Suprapubic skin (tissue), 4 donors: ENCODE results near the gene PNP. TPM values are rescaled to one million over a fixed set of nuclear protein-coding genes. Genes with fewer than 3 reads are reported as not detected.

Experiments used
- DNase-seq, 2 donors: peaks; one replicate each; pipeline ENCODE4 v3.0.0-alpha.2; 2019; ENCODE audit warnings: low spot score in 2 of 2
- H3K27ac ChIP-seq: fragments of 200-600 bp; sonication (generic); one replicate; pipeline ENCODE4 v1.5.1; 2019
- H3K27me3 ChIP-seq: fragments of 200-600 bp; sonication (generic); one replicate; pipeline ENCODE4 v1.5.1; 2019
- H3K36me3 ChIP-seq: fragments of 200-600 bp; sonication (generic); one replicate; pipeline ENCODE4 v1.5.1; 2019
- H3K4me1 ChIP-seq: fragments of 200-600 bp; sonication (generic); one replicate; pipeline ENCODE4 v1.5.1; 2019
- H3K4me3 ChIP-seq: fragments of 200-600 bp; sonication (generic); one replicate; pipeline ENCODE4 v1.5.1; 2019; ENCODE audit warnings: mild to moderate bottlenecking
- H3K9me3 ChIP-seq: fragments of 200-600 bp; sonication (generic); one replicate; pipeline ENCODE4 v1.5.1; 2019
- EP300 ChIP-seq: sonication (generic); formaldehyde crosslinking; IDR thresholded peaks from one replicate; pipeline ENCODE4 v1.6.1; 2017; ENCODE audit warnings: antibody characterized with exemption
- POLR2A ChIP-seq, 2 donors: fragments of 450-650 bp; IDR thresholded peaks; one replicate each; pipeline ENCODE4 v1.6.1; 2017; ENCODE audit warnings: antibody characterized with exemption in 2 of 2, mild to moderate bottlenecking in 2 of 2, moderate library complexity in 2 of 2
- POLR2AphosphoS5 ChIP-seq, 3 donors: sonication (generic); formaldehyde crosslinking; IDR thresholded peaks; one replicate each; pipeline ENCODE4 v1.6.1; 2017; ENCODE audit warnings: antibody characterized with exemption in 3 of 3
- WGBS: methylation state at CpG from one replicate; pipeline ENCODE4 v1.1.5; 2018; 5-methylcytosine and 5-hydroxymethylcytosine counted together
- total RNA-seq, 4 donors: library from RNA; depleted of rRNA; stranded (reverse); fragments of >200 nt; gene quantifications; one replicate each; pipeline ENCODE4 v1.1.0, GENCODE V29; 2016
- TF ChIP-seq, protein P1 (sequence below), 2 donors: fragments of 200-600 bp in 1 of 2; fragments of 450-650 bp in 1 of 2; sonication (generic) in 1 of 2; IDR thresholded peaks; one replicate each; pipeline ENCODE4 v1.5.1; 2016 to 2019; ENCODE audit warnings: antibody characterized with exemption in 2 of 2, mild to moderate bottlenecking in 1 of 2, moderate library complexity in 1 of 2

Gene PNP
- total RNA-seq, 4 donors from 2014 or later, result 26.9 to 83.4 (median 52.9) TPM

DNA sequence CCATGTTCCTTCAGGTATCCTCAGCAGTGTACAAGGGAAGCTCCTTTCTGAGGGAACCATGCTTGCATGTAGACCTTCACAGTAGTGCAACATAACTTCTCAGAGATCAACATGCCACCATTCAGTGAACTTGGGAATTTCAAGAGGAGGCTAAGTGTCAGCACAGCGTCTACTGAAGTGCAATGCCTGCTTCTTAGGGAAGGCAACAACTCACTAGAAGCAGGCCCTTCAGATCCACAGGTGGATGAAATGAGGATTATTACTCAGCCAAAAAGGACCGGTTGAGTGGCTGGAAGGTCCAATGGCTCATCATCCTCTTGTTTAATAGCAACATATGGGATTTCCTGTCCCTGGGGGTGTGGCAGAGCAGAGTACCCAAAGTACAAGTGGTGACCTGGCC lies 54.8 kb downstream of the PNP start:
- no peaks in the 10 kb centered on the region for H3K36me3 ChIP-seq
- H3K4me1 ChIP-seq, result no peaks in the 10 kb centered on the region
- H3K27me3 ChIP-seq, result peaks cover 3% of the 10 kb centered on the region
- no peak for TF ChIP-seq POLR2A (IDR thresholded peaks at IDR 0.05)
- TF ChIP-seq, protein P1, sequence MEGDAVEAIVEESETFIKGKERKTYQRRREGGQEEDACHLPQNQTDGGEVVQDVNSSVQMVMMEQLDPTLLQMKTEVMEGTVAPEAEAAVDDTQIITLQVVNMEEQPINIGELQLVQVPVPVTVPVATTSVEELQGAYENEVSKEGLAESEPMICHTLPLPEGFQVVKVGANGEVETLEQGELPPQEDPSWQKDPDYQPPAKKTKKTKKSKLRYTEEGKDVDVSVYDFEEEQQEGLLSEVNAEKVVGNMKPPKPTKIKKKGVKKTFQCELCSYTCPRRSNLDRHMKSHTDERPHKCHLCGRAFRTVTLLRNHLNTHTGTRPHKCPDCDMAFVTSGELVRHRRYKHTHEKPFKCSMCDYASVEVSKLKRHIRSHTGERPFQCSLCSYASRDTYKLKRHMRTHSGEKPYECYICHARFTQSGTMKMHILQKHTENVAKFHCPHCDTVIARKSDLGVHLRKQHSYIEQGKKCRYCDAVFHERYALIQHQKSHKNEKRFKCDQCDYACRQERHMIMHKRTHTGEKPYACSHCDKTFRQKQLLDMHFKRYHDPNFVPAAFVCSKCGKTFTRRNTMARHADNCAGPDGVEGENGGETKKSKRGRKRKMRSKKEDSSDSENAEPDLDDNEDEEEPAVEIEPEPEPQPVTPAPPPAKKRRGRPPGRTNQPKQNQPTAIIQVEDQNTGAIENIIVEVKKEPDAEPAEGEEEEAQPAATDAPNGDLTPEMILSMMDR (IDR thresholded peaks at IDR 0.05), result no peak
- TF ChIP-seq EP300, result no peak
- no peak for TF ChIP-seq POLR2AphosphoS5 (IDR thresholded peaks at IDR 0.05)
- H3K4me3 ChIP-seq, result no peak overlapping the region
- no peaks in the 10 kb centered on the region for H3K9me3 ChIP-seq
- WGBS, result 79% methylated on average over 2 of the region's 2 CpGs
- DNase-seq, result no peak
- no peak overlapping the region for H3K27ac ChIP-seq

Other genes with a start within 250 kb of the PNP start
- gene OR11H6, start 245.7 kb upstream of the PNP start, total RNA-seq, result not detected
- gene OR11H7, start 240.4 kb upstream of the PNP start, total RNA-seq, result not detected
- gene OR11H4, start 230.1 kb upstream of the PNP start, total RNA-seq, result not detected
- gene TTC5, start 163.5 kb upstream of the PNP start, total RNA-seq, result 10 to 100 TPM; 13.3 to 23.3 (median 14.6) TPM
- 10 to 100 TPM; 42.5 to 50.3 (median 47.6) TPM for gene CCNB1IP1, start 136.1 kb upstream of the PNP start, total RNA-seq
- gene PARP2, start 125.8 kb upstream of the PNP start, total RNA-seq, result 10 to 100 TPM; 12.2 to 34.0 (median 14.9) TPM
- gene TEP1, start 55.9 kb upstream of the PNP start, total RNA-seq, result 10 to 100 TPM; 16.3 to 34.0 (median 25.1) TPM
- gene KLHL33, start 33.2 kb upstream of the PNP start, total RNA-seq, result under 1 TPM in 1 of 4 donors, not detected in 3; 0.08 TPM
- 10 to 100 TPM; 40.8 to 91.0 (median 44.8) TPM for gene OSGEP, start 14.6 kb upstream of the PNP start, total RNA-seq
- gene APEX1, start 14.2 kb upstream of the PNP start, total RNA-seq, result 100 to 1,000 TPM; 119 to 133 (median 129) TPM
- 10 to 100 TPM; 23.7 to 36.5 (median 28.9) TPM for gene PIP4P1, start 8.0 kb upstream of the PNP start, total RNA-seq
- not detected for gene RNASE10, start 36.1 kb downstream of the PNP start, total RNA-seq
- not detected for gene RNASE9, start 91.6 kb downstream of the PNP start, total RNA-seq
- not detected for gene RNASE11, start 118.6 kb downstream of the PNP start, total RNA-seq
- gene RNASE12, start 122.0 kb downstream of the PNP start, total RNA-seq, result not detected
- gene OR6S1, start 172.3 kb downstream of the PNP start, total RNA-seq, result not detected
- 10 to 100 TPM; 43.9 to 84.2 (median 66.2) TPM for gene RNASE4, start 215.2 kb downstream of the PNP start, total RNA-seq
- gene ANG, start 219.4 kb downstream of the PNP start, total RNA-seq, result 10 to 100 TPM; 19.3 to 46.9 (median 27.1) TPM